Measurements from ENCODE around the gene PRKAR1A.

GRCh38 chr17:68585643-68586042, 73.4 kb downstream of the PRKAR1A start:
- TF ChIP-seq CTCF (IDR thresholded peaks at IDR 0.05) (no peak), POLR2A (IDR thresholded peaks at IDR 0.05) (no peak), POLR2AphosphoS5 (IDR thresholded peaks at IDR 0.05; ENCODE audit: insufficient read depth in 1 of 2, low read depth in 1 of 2) (no peak)

All from vagina (tissue), 2 donors.